ENCODE data around the gene SPTBN2. TPM values are rescaled to one million over a fixed set of nuclear protein-coding genes. Genes with fewer than 3 reads are reported as not detected.

The SPTBN2 gene
- total and polyA plus RNA-seq, 2 donors from 2014 or later: 64.9 to 69.8 TPM

- intact Hi-C loops (cut with DNase I): no loop called here
- peaks cover 0 to 15% (median 9%) of the 10 kb centered on the region in 3 donors for H3K36me3 ChIP-seq (ENCODE audit: control insufficient read depth in 2 of 3, insufficient read depth in 3 of 3, low read length in 3 of 3)
- DNase-seq (no peak), FAIRE-seq (no peak)
- no peaks in the 10 kb centered on the region for H3K9me3 ChIP-seq (ENCODE audit: control insufficient read depth in 2 of 3, insufficient read depth in 1 of 3, low read length in 3 of 3)
- no peak overlapping the region for H3K9ac ChIP-seq (ENCODE audit: low read length in 3 of 3)
- no peak overlapping the region for H3K4me3 ChIP-seq (ENCODE audit: low read length in 3 of 3)
- no peak overlapping the region for H3K27ac ChIP-seq (ENCODE audit: low read depth in 2 of 2, low read length in 2 of 2)
- TF ChIP-seq CTCF (IDR thresholded peaks at IDR 0.05; ENCODE audit: borderline replicate concordance, extremely low read depth, insufficient read depth): no peak
- no peaks in the 10 kb centered on the region for H3K27me3 ChIP-seq (ENCODE audit: control insufficient read depth, insufficient read depth, low read length)
- H3K4me1 ChIP-seq (ENCODE audit: control insufficient read depth in 2 of 3, insufficient read depth in 2 of 3, low read depth in 1 of 3, low read length in 3 of 3): peaks cover 0 to 7% (median 4%) of the 10 kb centered on the region in 3 donors
Measured at GRCh38 chr11:66670816-66671215, 58.2 kb downstream of the SPTBN2 start.

GRCh38 chr11:66665369-66665768 lies 63.6 kb downstream of the SPTBN2 start:
- Histone ChIP-seq H3K27ac (ENCODE audit: low read depth in 2 of 2, low read length in 2 of 2) (no peak overlapping the region), H3K4me3 (ENCODE audit: low read length in 3 of 3) (no peak overlapping the region), H3K27me3 (ENCODE audit: control insufficient read depth, insufficient read depth, low read length) (no peaks in the 10 kb centered on the region), H3K9ac (ENCODE audit: low read length in 3 of 3) (no peak overlapping the region), H3K36me3 (ENCODE audit: control insufficient read depth in 2 of 3, insufficient read depth in 3 of 3, low read length in 3 of 3) (peaks cover 3 to 27% (median 12%) of the 10 kb centered on the region in 3 donors), H3K4me1 (ENCODE audit: control insufficient read depth in 2 of 3, insufficient read depth in 2 of 3, low read depth in 1 of 3, low read length in 3 of 3) (no peaks in the 10 kb centered on the region), H3K9me3 (ENCODE audit: control insufficient read depth in 2 of 3, insufficient read depth in 1 of 3, low read length in 3 of 3) (no peaks in the 10 kb centered on the region)
- no peak for TF ChIP-seq CTCF (IDR thresholded peaks at IDR 0.05; ENCODE audit: borderline replicate concordance, extremely low read depth, insufficient read depth)
- intact Hi-C loops (cut with DNase I): no loop called here
- DNase-seq (no peak), FAIRE-seq (no peak)

GRCh38 chr11:66663741-66664296 lies 65.2 kb downstream of the SPTBN2 start:
- FAIRE-seq: no peak

More at GRCh38 chr11:66663741-66664296, 65.2 kb downstream of the SPTBN2 start:
- Histone ChIP-seq H3K9me3 (ENCODE audit: control insufficient read depth in 2 of 3, insufficient read depth in 1 of 3, low read length in 3 of 3) (no peaks in the 10 kb centered on the region), H3K4me1 (ENCODE audit: control insufficient read depth in 2 of 3, insufficient read depth in 2 of 3, low read depth in 1 of 3, low read length in 3 of 3) (no peaks in the 10 kb centered on the region), H3K36me3 (ENCODE audit: control insufficient read depth in 2 of 3, insufficient read depth in 3 of 3, low read length in 3 of 3) (peaks cover 3 to 21% (median 13%) of the 10 kb centered on the region in 3 donors), H3K9ac (ENCODE audit: low read length in 3 of 3) (no peak overlapping the region), H3K27ac (ENCODE audit: low read depth in 2 of 2, low read length in 2 of 2) (no peak overlapping the region), H3K27me3 (ENCODE audit: control insufficient read depth, insufficient read depth, low read length) (no peaks in the 10 kb centered on the region), H3K4me3 (ENCODE audit: low read length in 3 of 3) (no peak overlapping the region)
- intact Hi-C loops (cut with DNase I): no loop called here
- TF ChIP-seq CTCF (IDR thresholded peaks at IDR 0.05; ENCODE audit: borderline replicate concordance, extremely low read depth, insufficient read depth): no peak
- no peak for DNase-seq
